Hippocampal formation (tissue), 2 donors: Measurements from ENCODE around the gene RAD18.

Experiments
- DNase-seq, 2 donors: peaks; one replicate each; lab custom pipeline; 2025; lab: John Stamatoyannopoulos, UW

RAD18 gene

GRCh38 chr3:8864402-8865350 is 98.6 kb downstream of the RAD18 start:
- DNase-seq, result no peak

DNA sequence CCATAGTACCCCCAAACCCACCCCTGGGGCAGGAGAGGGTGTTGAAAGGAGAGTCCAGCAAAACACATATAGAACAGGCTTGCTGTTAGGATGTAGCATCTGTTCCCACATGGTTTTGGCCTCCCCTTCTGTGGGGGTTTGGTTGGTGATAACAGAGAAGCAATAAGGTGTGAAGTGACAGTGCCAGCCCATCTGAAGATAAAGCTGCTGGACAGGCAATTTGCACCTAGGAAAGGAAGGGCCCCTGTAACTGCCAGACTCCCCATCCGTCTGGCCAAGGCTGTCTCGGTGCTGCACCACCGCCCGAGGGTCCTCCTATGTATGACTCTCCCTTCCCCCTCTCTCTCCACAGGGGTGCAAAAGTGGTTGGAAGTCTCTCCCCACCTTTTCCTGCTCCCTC is 99.4 kb downstream of the RAD18 start:
- DNase-seq, result no peak

- no peak for DNase-seq
These were observed 105.4 kb downstream of the RAD18 start for GRCh38 chr3:8857720-8858367.

DNA sequence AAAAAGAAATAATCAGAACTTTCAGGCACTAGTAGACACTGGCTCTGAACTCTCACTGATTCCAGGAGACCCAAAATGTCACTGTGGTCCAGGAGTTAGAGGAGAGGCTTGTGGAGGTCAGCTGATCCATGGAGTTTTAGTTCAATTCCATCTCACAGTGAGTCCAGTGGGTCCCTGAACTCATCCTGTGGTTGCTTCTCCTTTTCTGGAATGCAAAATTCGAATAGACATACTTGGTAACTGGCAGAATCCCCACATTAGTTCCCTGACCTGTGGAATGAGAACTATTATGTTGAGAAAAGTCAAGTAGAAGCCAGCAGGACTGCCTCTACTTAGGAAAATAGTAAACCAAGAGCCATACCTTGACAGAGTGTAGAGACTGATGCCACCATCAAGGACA is 106.6 kb downstream of the RAD18 start:
- DNase-seq, result no peak

GRCh38 chr3:8856071-8856470 is 107.2 kb downstream of the RAD18 start:
- no peak for DNase-seq

- DNase-seq, result no peak
These were observed 108.6 kb downstream of the RAD18 start for GRCh38 chr3:8854656-8855055.

GRCh38 chr3:8853081-8853480 is 110.2 kb downstream of the RAD18 start:
- DNase-seq, result no peak

DNA sequence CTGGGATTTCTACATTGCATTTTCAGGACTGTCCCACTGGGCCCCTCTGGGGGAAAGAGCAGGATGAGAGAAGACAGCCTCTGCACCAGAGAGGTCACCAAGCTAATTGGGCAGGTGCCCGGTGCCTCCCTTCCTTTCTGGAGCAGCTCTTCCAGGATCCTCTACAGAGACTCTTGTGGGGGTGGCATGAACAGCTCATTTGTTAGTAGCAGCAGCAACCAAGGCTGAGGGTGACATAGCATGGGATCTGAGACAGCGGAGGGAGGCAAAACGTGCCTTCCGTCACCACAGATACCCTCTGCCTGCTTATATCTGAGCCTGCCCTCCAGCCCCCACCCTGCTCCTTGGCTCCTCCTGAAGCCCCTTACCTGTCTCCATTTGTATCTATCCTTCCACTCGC is 110.8 kb downstream of the RAD18 start:
- no peak for DNase-seq

GRCh38 chr3:8851703-8852102 is 111.6 kb downstream of the RAD18 start:
- no peak for DNase-seq

DNA sequence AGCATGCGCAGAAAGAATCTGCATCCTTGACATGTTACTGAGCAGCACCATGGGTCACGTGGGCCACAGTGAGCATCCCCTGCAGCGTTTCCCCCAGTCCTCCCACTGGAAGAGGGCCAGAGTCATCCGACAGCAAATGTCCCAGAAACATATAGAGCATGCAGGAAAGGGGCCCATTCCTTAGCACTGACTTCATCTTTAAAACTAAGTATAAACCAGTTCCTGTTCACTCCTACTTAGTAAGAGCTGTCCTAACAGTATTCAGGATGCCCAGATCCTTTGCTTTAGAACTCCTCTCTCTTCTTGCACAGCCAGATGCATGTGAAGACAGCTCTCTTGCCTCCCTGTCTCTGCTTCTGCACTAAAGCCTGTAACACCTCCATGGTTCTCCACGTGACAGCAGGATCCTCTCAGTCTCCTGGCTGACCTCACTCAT is 114.6 kb downstream of the RAD18 start:
- no peak for DNase-seq

DNA sequence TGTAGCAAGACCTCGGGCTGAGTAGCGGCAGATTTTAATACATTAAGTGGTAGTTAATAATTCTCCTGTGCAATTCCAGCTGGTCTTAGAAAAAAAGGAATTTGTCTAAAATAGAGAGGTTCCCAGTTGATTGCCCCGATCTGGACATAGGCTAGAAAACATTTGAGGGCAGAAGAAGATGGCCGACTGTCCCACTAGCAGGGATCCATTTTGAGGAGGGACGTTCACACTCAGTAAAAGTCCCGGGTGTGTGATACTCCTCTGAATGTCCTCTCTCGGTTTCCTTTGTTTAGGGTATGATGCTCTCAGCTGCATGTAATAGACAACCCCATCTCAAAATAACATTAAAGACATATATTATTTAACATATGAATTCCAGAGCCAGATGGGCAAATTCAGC is 116.0 kb downstream of the RAD18 start:
- DNase-seq, result no peak

- no peak for DNase-seq
These were observed 117.1 kb downstream of the RAD18 start for GRCh38 chr3:8846176-8846575.

DNA sequence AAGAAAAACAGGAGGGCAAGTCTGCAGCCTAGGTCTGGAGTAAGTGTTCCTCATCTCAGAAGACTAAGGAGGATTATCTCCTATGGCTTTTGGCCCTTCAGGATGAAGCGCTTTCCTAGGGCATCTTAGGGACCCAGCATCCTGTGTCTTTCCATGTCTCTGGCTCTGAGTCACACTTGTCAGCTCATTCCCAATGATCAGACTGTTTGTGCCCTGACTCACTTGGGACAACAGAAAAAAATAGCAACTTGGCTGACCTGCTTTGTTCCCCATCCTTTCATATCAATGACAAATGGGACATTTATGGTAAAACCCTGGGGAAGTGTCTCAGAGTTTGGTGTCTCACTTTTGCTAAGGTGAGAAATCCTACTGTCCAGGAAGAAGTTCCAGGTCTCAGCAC is 117.6 kb downstream of the RAD18 start:
- DNase-seq, result no peak

DNA sequence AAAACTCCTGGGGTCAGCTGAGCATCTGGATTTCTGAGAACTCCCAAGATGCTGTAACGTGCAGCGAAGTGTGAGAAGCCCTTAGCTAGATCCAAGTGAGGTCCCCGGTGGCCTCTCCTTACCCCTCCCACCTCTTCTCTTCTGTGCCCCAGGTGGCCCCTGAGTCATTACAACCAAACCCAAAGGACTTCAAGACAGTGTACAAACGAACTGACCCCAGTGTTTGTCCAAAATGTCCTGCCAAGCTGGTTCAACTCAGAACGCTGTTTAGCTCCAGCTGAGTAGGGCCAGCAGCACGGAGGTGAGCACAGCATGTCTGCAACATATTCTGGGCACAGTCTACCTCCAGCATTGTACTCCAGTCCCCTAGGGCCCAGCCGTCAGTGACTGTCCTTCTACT is 119.9 kb downstream of the RAD18 start:
- DNase-seq, result no peak

GRCh38 chr3:8842293-8842692 is 121.0 kb downstream of the RAD18 start:
- DNase-seq, result no peak

- DNase-seq, result no peak
These were observed 121.8 kb downstream of the RAD18 start for GRCh38 chr3:8841472-8841871.

- DNase-seq, result no peak
These were observed 122.7 kb downstream of the RAD18 start for GRCh38 chr3:8840556-8840955.

GRCh38 chr3:8839607-8840325 is 123.5 kb downstream of the RAD18 start:
- DNase-seq, result no peak

DNA sequence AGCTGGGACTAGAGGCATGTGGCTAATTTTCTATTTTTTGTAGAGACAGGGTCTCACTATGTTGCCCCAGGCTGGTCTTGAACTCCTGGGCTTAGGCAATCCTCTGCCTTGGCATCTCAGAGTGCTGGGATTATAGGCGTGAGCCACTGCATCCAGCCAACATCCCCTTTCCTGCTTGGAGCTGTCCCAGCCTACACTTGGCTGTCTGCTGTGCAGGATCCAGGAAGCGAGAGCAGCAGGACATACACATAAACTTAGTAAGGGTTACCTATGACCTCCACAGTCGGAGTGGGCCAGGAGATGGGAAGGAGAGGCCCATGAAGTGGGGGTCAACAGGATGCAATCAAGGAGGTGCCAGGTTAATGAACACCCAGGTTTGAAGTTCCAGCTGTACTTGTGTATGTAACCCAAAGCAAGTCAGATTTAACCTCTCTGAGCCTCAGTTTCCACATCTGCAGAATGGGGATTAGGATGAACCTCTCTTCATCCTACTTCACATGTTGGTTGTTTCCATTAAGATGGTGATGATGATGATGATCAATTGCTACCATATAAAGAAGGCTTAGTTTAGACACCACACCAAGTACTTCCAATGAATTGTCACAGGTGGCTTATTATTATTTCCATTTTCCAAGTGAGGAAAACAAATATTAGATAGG is 124.4 kb downstream of the RAD18 start:
- no peak for DNase-seq

- no peak for DNase-seq
These were observed 125.0 kb downstream of the RAD18 start for GRCh38 chr3:8838234-8838633.

GRCh38 chr3:8837162-8837561 is 126.1 kb downstream of the RAD18 start:
- no peak for DNase-seq

GRCh38 chr3:8836096-8836495 is 127.2 kb downstream of the RAD18 start:
- no peak for DNase-seq
